HepG2 (cell line): ENCODE data around the gene CBLN3. TPM values are rescaled to one million over a fixed set of nuclear protein-coding genes. Genes with fewer than 3 reads are reported as not detected.

ENCODE experiments used
- AGO2 ChIP-seq: fragments of 200-400 bp; formaldehyde crosslinking; optimal IDR thresholded peaks from 2 replicates; pipeline ENCODE3; 2017; ENCODE audit warnings: mild to moderate bottlenecking, low read depth, low read length, moderate library complexity
- ATF7 ChIP-seq, 2 experiments: fragments of 450-650 bp in 1 of 2; sonication (generic) in 1 of 2; formaldehyde crosslinking in 1 of 2; IDR thresholded peaks; 2 replicates each; pipeline versions ENCODE4 v1.4.0 to v1.6.1; 2016 to 2020; ENCODE audit warnings: antibody characterized with exemption in 1 of 2, mild to moderate bottlenecking in 1 of 2, missing genetic modification reagents in 1 of 2
- DNMT1 ChIP-seq: sonication (generic); formaldehyde crosslinking; IDR thresholded peaks from 2 replicates; pipeline ENCODE4 v1.5.1; 2020; ENCODE audit warnings: mild to moderate bottlenecking, missing genetic modification reagents
- ISX ChIP-seq: sonication (generic); formaldehyde crosslinking; conservative IDR thresholded peaks from 2 replicates; pipeline ENCODE4 v1.5.0; 2020; ENCODE audit warnings: missing genetic modification reagents
- NFYC ChIP-seq: IDR thresholded peaks from 2 replicates; pipeline ENCODE4 v1.6.1; 2016; ENCODE audit warnings: missing genetic modification reagents, missing compliant biosample characterization
- POLR2AphosphoS2 ChIP-seq: IDR thresholded peaks from 2 replicates; pipeline ENCODE4 v1.6.1; 2011; ENCODE audit warnings: low read depth, low read length, improper control_type of control experiment
- POLR2G ChIP-seq: fragments of 200-400 bp; formaldehyde crosslinking; IDR thresholded peaks from 2 replicates; pipeline ENCODE4 v1.6.1; 2018; ENCODE audit warnings: mild to moderate bottlenecking, low read depth, low read length, moderate library complexity
- REL ChIP-seq: sonication (generic); formaldehyde crosslinking; conservative IDR thresholded peaks from 2 replicates; pipeline ENCODE4 v1.8.0; 2022; ENCODE audit warnings: mild to moderate bottlenecking, missing genetic modification reagents, moderate library complexity
- YEATS4 ChIP-seq: sonication (generic); formaldehyde crosslinking; IDR thresholded peaks from 2 replicates; pipeline ENCODE4 v1.4.0; 2020; ENCODE audit warnings: missing genetic modification reagents, borderline replicate concordance
- ZC3H13 ChIP-seq: sonication (generic); formaldehyde crosslinking; IDR thresholded peaks from 2 replicates; pipeline ENCODE4 v1.8.1; 2023; ENCODE audit warnings: mild to moderate bottlenecking, missing genetic modification reagents, moderate library complexity
- ZNF629 ChIP-seq: sonication (generic); formaldehyde crosslinking; conservative IDR thresholded peaks from 2 replicates; pipeline ENCODE4 v1.5.0; 2020; ENCODE audit warnings: missing genetic modification reagents
- ZNF709 ChIP-seq: sonication (generic); formaldehyde crosslinking; IDR thresholded peaks from 2 replicates; pipeline ENCODE4 v1.5.0; 2020; ENCODE audit warnings: mild to moderate bottlenecking, missing genetic modification reagents
- ZNF775 ChIP-seq: sonication (generic); formaldehyde crosslinking; IDR thresholded peaks from 2 replicates; pipeline ENCODE4 v1.4.0; 2020; ENCODE audit warnings: missing genetic modification reagents, mild to moderate bottlenecking, moderate library complexity, borderline replicate concordance
- polyA plus RNA-seq, 8 experiments: library from polyadenylated mRNA; depleted of rRNA in 3 of 8; stranded (reverse) in 7 of 8; unstranded in 1 of 8; fragments of >200 nt; fragmentation: Illumina TruSeq in 4 of 8; extraction: Trizol in 4 of 8; gene quantifications; 2 replicates each; pipeline versions ENCODE4 v1.2.1 to v1.2.3, GENCODE V29; 2011 to 2016; ENCODE audit warnings: low read depth in 4 of 8, missing spikeins in 1 of 8, mixed read lengths in 1 of 8; ENCODE audit not compliant: insufficient read depth in 1 of 8
- total RNA-seq, 5 experiments: library from RNA; depleted of rRNA; stranded (reverse); fragments of >200 nt; fragmentation: Illumina TruSeq; extraction: Trizol; gene quantifications; 2 replicates each; pipeline ENCODE4 v1.2.3, GENCODE V29; 2016; ENCODE audit warnings: low read depth in 1 of 5
- TF ChIP-seq, protein P1 (sequence below): sonication (generic); formaldehyde crosslinking; IDR thresholded peaks from 2 replicates; pipeline ENCODE4 v1.4.0; 2020; ENCODE audit warnings: mild to moderate bottlenecking, missing genetic modification reagents
- TF ChIP-seq, protein P2 (sequence below): sonication (generic); formaldehyde crosslinking; IDR thresholded peaks from 2 replicates; pipeline ENCODE4 v1.9.0; 2021; ENCODE audit warnings: missing genetic modification reagents, borderline replicate concordance
- TF ChIP-seq, protein P3 (sequence below): sonication (generic); formaldehyde crosslinking; IDR thresholded peaks from 2 replicates; pipeline ENCODE4 v1.8.0; 2022; ENCODE audit warnings: missing genetic modification reagents, low read depth, mild to moderate bottlenecking, borderline replicate concordance
- TF ChIP-seq, protein P4 (sequence below): sonication (generic); formaldehyde crosslinking; IDR thresholded peaks from 2 replicates; pipeline ENCODE4 v1.5.0; 2020; ENCODE audit warnings: missing genetic modification reagents
- TF ChIP-seq, protein P5 (sequence below): sonication (generic); formaldehyde crosslinking; IDR thresholded peaks from 2 replicates; pipeline ENCODE4 v1.4.0; 2020; ENCODE audit warnings: low read depth, missing genetic modification reagents
- TF ChIP-seq, protein P6 (sequence below): sonication (generic); IDR thresholded peaks from 2 replicates; pipeline ENCODE4 v1.6.1; 2016; ENCODE audit warnings: low read depth, borderline replicate concordance

Gene CBLN3
- total and polyA plus RNA-seq, 2 of the 13 experiments (the other 11 are each of a cell fraction or from before 2014, with no cell fraction given): 0.66 to 0.98 TPM

DNA sequence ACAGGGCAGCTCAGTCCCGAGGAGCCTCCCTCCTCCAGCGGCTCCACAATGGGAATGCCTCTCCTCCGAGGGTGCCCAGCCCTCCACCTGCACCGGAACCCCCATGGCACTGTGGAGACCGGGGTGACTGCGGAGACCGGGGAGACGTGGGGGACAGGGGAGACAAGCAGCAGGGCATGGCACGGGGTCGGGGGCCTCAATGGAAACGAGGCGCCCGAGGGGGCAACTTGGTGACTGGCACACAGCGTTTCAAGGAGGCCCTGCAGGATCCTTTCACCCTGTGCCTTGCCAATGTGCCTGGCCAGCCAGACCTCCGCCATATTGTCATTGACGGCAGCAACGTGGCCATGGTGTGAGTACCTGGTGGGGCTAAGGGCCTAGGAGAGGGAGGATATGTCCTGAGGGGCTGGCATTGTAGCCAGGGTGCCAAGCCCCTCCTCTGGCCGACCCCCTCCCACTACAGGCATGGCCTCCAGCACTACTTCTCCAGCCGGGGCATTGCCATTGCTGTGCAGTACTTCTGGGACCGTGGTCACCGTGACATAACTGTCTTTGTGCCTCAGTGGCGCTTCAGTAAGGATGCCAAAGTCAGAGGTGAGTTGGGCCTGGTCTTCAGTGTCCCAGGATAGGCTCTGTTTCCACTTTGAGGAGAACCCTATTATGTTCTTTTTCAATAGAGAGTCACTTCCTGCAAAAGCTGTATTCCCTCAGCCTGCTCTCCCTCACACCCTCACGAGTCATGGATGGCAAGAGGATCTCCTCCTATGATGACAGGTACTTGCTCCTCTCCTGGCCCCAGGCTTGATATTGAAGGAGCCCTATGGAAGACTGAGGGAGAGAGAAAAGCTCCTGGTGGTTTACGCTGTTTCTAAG is 3.0 kb upstream of the CBLN3 start (continued):
- TF ChIP-seq, protein P1, sequence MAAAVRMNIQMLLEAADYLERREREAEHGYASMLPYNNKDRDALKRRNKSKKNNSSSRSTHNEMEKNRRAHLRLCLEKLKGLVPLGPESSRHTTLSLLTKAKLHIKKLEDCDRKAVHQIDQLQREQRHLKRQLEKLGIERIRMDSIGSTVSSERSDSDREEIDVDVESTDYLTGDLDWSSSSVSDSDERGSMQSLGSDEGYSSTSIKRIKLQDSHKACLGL (CRISPR knock-in tag): 0 out of 2 replicates have a peak, but pooled peaks have one; percentile 14
- TF ChIP-seq ZC3H13 (CRISPR knock-in tag) (0 out of 2 replicates have a peak, but pooled peaks have one; percentile 24), AGO2 (peak; percentile 96), NFYC (CRISPR knock-in tag) (no peak), POLR2AphosphoS2 (0 out of 2 replicates have a peak, but pooled peaks have one; percentile 7), POLR2G (peak; percentile 52), ZNF709 (CRISPR knock-in tag) (no peak), REL (CRISPR knock-in tag) (0 out of 2 replicates have a peak, but pooled peaks have one; percentile 28), ATF7 (IDR thresholded peaks at IDR 0.05) (no peak), ATF7 (CRISPR knock-in tag; IDR thresholded peaks at IDR 0.05) (no peak), ZNF629 (CRISPR knock-in tag) (no peak), ZNF775 (CRISPR knock-in tag) (no peak), DNMT1 (CRISPR knock-in tag) (0 out of 2 replicates have a peak, but pooled peaks have one; percentile 31), ISX (no peak), YEATS4 (CRISPR knock-in tag) (no peak)
- TF ChIP-seq, protein P2, sequence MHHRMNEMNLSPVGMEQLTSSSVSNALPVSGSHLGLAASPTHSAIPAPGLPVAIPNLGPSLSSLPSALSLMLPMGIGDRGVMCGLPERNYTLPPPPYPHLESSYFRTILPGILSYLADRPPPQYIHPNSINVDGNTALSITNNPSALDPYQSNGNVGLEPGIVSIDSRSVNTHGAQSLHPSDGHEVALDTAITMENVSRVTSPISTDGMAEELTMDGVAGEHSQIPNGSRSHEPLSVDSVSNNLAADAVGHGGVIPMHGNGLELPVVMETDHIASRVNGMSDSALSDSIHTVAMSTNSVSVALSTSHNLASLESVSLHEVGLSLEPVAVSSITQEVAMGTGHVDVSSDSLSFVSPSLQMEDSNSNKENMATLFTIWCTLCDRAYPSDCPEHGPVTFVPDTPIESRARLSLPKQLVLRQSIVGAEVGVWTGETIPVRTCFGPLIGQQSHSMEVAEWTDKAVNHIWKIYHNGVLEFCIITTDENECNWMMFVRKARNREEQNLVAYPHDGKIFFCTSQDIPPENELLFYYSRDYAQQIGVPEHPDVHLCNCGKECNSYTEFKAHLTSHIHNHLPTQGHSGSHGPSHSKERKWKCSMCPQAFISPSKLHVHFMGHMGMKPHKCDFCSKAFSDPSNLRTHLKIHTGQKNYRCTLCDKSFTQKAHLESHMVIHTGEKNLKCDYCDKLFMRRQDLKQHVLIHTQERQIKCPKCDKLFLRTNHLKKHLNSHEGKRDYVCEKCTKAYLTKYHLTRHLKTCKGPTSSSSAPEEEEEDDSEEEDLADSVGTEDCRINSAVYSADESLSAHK: no peak
- TF ChIP-seq, protein P3, sequence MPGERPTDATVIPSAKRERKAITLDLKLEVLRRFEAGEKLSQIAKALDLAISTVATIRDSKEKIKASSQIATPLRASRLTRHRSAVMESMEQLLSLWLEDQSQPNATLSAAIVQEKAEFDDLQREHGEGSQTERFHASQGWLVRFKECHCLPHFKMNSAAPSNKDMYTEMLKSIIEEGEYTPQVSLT (CRISPR knock-in tag): no peak
- TF ChIP-seq, protein P4, sequence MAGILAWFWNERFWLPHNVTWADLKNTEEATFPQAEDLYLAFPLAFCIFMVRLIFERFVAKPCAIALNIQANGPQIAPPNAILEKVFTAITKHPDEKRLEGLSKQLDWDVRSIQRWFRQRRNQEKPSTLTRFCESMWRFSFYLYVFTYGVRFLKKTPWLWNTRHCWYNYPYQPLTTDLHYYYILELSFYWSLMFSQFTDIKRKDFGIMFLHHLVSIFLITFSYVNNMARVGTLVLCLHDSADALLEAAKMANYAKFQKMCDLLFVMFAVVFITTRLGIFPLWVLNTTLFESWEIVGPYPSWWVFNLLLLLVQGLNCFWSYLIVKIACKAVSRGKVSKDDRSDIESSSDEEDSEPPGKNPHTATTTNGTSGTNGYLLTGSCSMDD (CRISPR knock-in tag): no peak
- TF ChIP-seq, protein P5, sequence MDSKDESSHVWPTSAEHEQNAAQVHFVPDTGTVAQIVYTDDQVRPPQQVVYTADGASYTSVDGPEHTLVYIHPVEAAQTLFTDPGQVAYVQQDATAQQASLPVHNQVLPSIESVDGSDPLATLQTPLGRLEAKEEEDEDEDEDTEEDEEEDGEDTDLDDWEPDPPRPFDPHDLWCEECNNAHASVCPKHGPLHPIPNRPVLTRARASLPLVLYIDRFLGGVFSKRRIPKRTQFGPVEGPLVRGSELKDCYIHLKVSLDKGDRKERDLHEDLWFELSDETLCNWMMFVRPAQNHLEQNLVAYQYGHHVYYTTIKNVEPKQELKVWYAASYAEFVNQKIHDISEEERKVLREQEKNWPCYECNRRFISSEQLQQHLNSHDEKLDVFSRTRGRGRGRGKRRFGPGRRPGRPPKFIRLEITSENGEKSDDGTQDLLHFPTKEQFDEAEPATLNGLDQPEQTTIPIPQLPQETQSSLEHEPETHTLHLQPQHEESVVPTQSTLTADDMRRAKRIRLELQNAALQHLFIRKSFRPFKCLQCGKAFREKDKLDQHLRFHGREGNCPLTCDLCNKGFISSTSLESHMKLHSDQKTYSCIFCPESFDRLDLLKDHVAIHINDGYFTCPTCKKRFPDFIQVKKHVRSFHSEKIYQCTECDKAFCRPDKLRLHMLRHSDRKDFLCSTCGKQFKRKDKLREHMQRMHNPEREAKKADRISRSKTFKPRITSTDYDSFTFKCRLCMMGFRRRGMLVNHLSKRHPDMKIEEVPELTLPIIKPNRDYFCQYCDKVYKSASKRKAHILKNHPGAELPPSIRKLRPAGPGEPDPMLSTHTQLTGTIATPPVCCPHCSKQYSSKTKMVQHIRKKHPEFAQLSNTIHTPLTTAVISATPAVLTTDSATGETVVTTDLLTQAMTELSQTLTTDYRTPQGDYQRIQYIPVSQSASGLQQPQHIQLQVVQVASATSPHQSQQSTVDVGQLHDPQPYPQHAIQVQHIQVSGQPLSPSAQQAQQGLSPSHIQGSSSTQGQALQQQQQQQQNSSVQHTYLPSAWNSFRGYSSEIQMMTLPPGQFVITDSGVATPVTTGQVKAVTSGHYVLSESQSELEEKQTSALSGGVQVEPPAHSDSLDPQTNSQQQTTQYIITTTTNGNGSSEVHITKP: no peak
- TF ChIP-seq, protein P6, sequence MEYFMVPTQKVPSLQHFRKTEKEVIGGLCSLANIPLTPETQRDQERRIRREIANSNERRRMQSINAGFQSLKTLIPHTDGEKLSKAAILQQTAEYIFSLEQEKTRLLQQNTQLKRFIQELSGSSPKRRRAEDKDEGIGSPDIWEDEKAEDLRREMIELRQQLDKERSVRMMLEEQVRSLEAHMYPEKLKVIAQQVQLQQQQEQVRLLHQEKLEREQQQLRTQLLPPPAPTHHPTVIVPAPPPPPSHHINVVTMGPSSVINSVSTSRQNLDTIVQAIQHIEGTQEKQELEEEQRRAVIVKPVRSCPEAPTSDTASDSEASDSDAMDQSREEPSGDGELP: no peak
